Measurements from ENCODE around the gene MUC22.
"Not testable (repeated sequence)": the region's sequence is repeated elsewhere in the genome, so short reads cannot be mapped to it uniquely, and the experiment has no call there.

DNA sequence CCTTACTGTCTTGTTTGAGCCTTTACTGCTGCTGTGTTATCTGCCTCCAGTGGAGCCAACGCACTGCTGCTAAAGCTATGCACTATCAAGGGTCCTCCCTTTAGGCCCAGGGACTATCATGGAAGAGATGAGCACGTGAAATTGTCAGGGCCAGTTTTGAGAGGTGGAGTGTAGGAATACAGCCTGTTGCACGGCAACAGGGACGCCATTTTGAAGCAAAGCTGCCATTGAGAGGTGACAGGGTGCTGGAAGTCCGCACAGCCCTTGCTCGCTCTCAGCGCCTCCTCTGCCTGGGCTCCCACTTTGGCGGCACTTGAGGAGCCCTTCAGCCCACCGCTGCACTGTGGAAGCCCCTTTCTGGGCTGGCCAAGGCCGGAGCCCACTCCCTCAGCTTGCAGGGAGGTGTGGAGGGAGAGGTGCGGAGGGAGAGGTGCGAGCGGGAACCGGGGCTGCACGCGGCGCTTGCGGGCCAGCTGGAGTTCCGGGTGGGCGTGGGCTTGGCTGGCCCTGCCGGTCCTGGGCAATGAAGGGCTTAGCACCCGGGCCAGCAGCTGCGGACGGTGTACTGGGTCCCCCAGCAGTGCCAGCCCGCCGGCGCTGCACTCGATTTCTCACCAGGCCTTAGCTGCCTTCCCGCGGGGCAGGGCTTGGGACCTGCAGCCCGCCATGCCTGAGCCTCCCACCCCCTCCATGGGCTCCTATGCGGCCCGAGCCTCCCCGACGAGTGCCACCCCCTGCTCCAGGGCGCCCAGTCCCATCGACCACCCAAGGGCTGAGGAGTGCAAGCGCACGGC lies 10.0 kb upstream of the MUC22 start:
- not testable (repeated sequence) for TF ChIP-seq TARDBP (IDR thresholded peaks at IDR 0.05; ENCODE audit: borderline replicate concordance); MYC (IDR thresholded peaks at IDR 0.05; ENCODE audit: insufficient read depth, insufficient read length, insufficient replicate concordance, low read length, severe bottlenecking); RFX5 (IDR thresholded peaks at IDR 0.05; ENCODE audit: low read depth, low read length); JUND (IDR thresholded peaks at IDR 0.05; ENCODE audit: low read depth, low read length); EZH2 (IDR thresholded peaks at IDR 0.05; ENCODE audit: borderline replicate concordance, control insufficient read depth, low read depth, low read length); EP300 (IDR thresholded peaks at IDR 0.05; ENCODE audit: borderline replicate concordance in 1 of 2, control insufficient read depth in 1 of 2, low read depth in 2 of 2, low read length in 2 of 2); POLR2A (IDR thresholded peaks at IDR 0.05; ENCODE audit: low read depth, low read length); RB1 (IDR thresholded peaks at IDR 0.05; ENCODE audit: borderline replicate concordance); NFXL1 (IDR thresholded peaks at IDR 0.05; ENCODE audit: borderline replicate concordance); GABPA (IDR thresholded peaks at IDR 0.05; ENCODE audit: low read depth)
- TF ChIP-seq, protein P1, sequence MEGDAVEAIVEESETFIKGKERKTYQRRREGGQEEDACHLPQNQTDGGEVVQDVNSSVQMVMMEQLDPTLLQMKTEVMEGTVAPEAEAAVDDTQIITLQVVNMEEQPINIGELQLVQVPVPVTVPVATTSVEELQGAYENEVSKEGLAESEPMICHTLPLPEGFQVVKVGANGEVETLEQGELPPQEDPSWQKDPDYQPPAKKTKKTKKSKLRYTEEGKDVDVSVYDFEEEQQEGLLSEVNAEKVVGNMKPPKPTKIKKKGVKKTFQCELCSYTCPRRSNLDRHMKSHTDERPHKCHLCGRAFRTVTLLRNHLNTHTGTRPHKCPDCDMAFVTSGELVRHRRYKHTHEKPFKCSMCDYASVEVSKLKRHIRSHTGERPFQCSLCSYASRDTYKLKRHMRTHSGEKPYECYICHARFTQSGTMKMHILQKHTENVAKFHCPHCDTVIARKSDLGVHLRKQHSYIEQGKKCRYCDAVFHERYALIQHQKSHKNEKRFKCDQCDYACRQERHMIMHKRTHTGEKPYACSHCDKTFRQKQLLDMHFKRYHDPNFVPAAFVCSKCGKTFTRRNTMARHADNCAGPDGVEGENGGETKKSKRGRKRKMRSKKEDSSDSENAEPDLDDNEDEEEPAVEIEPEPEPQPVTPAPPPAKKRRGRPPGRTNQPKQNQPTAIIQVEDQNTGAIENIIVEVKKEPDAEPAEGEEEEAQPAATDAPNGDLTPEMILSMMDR (IDR thresholded peaks at IDR 0.05 in 2 of 3, conservative IDR thresholded peaks at IDR 0.05 in 1 of 3; ENCODE audit: control insufficient read depth in 2 of 3, extremely low read depth in 1 of 3, insufficient read depth in 1 of 3, low read depth in 3 of 3, low read length in 3 of 3), result not testable (repeated sequence)

All from GM12878 (cell line).